HCT116 (cell line): ENCODE measurements around the gene TET3.

Experiments
- EZH2 ChIP-seq: fragments of 200-600 bp; sonication (generic); IDR thresholded peaks from 2 replicates; pipeline ENCODE4 v1.6.1; 2017; ENCODE audit warnings: antibody characterized with exemption, mixed run types
- EZH2phosphoT487 ChIP-seq: fragments of 200-600 bp; IDR thresholded peaks from 2 replicates; pipeline ENCODE4 v1.6.1; 2018; ENCODE audit warnings: antibody characterized with exemption, borderline replicate concordance
- POLR2AphosphoS5 ChIP-seq: IDR thresholded peaks from 2 replicates; pipeline ENCODE4 v1.6.1; 2011; ENCODE audit warnings: mild to moderate bottlenecking, low read depth, low read length, moderate library complexity
- SRF ChIP-seq: IDR thresholded peaks from 2 replicates; pipeline ENCODE4 v1.6.1; 2012; ENCODE audit warnings: low read depth
- TF ChIP-seq, protein P1 (sequence below), 3 experiments: fragments of 200-600 bp in 1 of 3; sonication (generic) in 1 of 3; IDR thresholded peaks in 2 of 3; conservative IDR thresholded peaks in 1 of 3; 2 replicates each; pipeline ENCODE4 v1.5.1; 2012 to 2017; ENCODE audit warnings: low read depth in 2 of 3, low read length in 2 of 3, antibody characterized with exemption in 1 of 3, borderline replicate concordance in 1 of 3, control low read depth in 1 of 3, mild to moderate bottlenecking in 1 of 3, mixed read lengths in 1 of 3, mixed run types in 1 of 3, moderate library complexity in 1 of 3; ENCODE audit not compliant: insufficient read depth in 1 of 3
- TF ChIP-seq, protein P2 (sequence below): IDR thresholded peaks from 2 replicates; pipeline ENCODE4 v1.6.1; 2012; ENCODE audit warnings: low read depth

DNA sequence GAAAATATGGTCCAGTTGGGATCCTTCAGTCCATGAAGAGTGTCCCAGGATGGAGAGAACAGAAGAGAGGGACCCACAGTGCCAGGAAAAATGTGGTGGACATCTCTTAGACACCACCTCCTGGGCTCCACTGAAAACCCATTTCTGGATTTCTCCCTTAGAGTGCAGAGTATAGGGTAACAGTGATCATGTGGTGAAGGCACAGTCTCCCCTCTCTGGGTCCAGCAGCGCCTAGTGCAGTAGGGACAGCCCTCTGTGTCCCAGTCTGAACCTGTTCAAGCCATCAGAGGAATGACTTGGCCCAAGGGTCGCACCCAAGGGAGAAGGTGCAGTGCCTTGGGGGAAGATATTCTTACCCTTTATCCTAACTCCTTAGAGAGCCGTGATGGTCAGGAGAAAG is 30.1 kb downstream of the TET3 start:
- TF ChIP-seq EZH2 (no peak), SRF (no peak), EZH2phosphoT487 (no peak), POLR2AphosphoS5 (no peak)
- TF ChIP-seq, protein P1, sequence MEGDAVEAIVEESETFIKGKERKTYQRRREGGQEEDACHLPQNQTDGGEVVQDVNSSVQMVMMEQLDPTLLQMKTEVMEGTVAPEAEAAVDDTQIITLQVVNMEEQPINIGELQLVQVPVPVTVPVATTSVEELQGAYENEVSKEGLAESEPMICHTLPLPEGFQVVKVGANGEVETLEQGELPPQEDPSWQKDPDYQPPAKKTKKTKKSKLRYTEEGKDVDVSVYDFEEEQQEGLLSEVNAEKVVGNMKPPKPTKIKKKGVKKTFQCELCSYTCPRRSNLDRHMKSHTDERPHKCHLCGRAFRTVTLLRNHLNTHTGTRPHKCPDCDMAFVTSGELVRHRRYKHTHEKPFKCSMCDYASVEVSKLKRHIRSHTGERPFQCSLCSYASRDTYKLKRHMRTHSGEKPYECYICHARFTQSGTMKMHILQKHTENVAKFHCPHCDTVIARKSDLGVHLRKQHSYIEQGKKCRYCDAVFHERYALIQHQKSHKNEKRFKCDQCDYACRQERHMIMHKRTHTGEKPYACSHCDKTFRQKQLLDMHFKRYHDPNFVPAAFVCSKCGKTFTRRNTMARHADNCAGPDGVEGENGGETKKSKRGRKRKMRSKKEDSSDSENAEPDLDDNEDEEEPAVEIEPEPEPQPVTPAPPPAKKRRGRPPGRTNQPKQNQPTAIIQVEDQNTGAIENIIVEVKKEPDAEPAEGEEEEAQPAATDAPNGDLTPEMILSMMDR (IDR thresholded peaks at IDR 0.05 in 2 of 3, conservative IDR thresholded peaks at IDR 0.05 in 1 of 3; ENCODE audit: borderline replicate concordance in 1 of 3, insufficient read depth in 1 of 3, low read depth in 2 of 3, low read length in 2 of 3), result no peak
- TF ChIP-seq, protein P2, sequence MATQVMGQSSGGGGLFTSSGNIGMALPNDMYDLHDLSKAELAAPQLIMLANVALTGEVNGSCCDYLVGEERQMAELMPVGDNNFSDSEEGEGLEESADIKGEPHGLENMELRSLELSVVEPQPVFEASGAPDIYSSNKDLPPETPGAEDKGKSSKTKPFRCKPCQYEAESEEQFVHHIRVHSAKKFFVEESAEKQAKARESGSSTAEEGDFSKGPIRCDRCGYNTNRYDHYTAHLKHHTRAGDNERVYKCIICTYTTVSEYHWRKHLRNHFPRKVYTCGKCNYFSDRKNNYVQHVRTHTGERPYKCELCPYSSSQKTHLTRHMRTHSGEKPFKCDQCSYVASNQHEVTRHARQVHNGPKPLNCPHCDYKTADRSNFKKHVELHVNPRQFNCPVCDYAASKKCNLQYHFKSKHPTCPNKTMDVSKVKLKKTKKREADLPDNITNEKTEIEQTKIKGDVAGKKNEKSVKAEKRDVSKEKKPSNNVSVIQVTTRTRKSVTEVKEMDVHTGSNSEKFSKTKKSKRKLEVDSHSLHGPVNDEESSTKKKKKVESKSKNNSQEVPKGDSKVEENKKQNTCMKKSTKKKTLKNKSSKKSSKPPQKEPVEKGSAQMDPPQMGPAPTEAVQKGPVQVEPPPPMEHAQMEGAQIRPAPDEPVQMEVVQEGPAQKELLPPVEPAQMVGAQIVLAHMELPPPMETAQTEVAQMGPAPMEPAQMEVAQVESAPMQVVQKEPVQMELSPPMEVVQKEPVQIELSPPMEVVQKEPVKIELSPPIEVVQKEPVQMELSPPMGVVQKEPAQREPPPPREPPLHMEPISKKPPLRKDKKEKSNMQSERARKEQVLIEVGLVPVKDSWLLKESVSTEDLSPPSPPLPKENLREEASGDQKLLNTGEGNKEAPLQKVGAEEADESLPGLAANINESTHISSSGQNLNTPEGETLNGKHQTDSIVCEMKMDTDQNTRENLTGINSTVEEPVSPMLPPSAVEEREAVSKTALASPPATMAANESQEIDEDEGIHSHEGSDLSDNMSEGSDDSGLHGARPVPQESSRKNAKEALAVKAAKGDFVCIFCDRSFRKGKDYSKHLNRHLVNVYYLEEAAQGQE, result no peak
